ENCODE data around the gene INTS3.

The INTS3 gene

GRCh38 chr1:153682730-153683129 is 45.1 kb upstream of the INTS3 start:
- H3K4me3 ChIP-seq, result no peak overlapping the region
- H3K9me3 ChIP-seq, result no peaks in the 10 kb centered on the region
- no peak overlapping the region for H3K27ac ChIP-seq
- peaks cover 0 to 33% (median 13%) of the 10 kb centered on the region in 4 donors for H3K4me1 ChIP-seq
- DNase-seq, result no peak
- peaks cover 0 to 28% (median 16%) of the 10 kb centered on the region in 3 donors for H3K36me3 ChIP-seq
- intact Hi-C loops (cut with DNase I; ENCODE audit: low total_unique reads), result no loop called here
- TF ChIP-seq CTCF (IDR thresholded peaks at IDR 0.05), result no peak
- no peaks in the 10 kb centered on the region for H3K27me3 ChIP-seq

DNA sequence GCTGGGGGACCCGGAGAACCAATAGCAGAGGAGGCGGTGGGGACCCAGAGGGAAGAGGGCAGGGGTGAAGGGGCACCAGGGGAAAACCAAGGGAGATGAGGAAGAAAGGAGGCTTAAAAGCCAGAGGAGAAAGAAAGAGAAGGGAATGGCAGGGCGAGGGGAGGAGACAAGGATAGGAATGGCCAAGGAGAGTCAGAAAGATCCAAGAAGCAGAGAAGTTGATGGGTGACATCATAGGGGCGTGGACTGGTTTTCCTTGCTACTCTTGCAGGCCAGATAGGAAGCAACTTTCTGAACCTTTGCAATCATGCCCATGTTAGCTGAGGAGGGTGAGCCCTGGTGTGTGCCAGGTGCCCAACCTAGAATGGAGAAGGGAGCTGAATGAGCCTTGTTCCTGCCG is 44.0 kb upstream of the INTS3 start:
- Histone ChIP-seq H3K27me3 (no peaks in the 10 kb centered on the region), H3K36me3 (peaks cover 2 to 36% (median 27%) of the 10 kb centered on the region in 3 donors), H3K9me3 (no peaks in the 10 kb centered on the region), H3K27ac (peak overlapping the region in 1 of 2 donors; percentile 20), H3K4me1 (peaks cover 0 to 26% (median 5%) of the 10 kb centered on the region in 4 donors), H3K4me3 (no peak overlapping the region)
- no peak for TF ChIP-seq CTCF (IDR thresholded peaks at IDR 0.05)
- no peak for DNase-seq
- intact Hi-C loops (cut with DNase I; ENCODE audit: low total_unique reads), result no loop called here

DNA sequence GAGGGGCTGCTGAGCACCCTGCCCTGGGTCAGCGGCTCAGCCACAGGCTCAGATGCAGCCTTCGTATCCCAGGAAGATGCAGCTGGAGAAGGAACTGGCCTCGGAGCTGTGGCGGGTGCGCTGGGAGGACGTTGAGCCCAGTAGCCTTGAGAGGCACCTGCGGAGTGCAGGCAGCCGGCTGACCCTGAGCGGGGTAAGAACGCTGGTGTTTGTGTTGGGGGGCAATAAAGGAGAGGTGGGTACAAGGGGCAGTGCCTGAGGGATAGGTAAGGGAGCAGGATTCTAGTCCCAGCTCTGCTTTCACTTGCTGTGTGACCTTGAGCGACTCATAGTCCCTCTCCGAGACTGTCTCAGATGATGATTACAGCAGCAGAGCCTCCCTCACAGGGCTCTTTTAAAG is 43.0 kb upstream of the INTS3 start:
- no peak overlapping the region for H3K4me3 ChIP-seq
- H3K27me3 ChIP-seq, result no peaks in the 10 kb centered on the region
- no peak for TF ChIP-seq CTCF (IDR thresholded peaks at IDR 0.05)
- H3K27ac ChIP-seq, result no peak overlapping the region
- intact Hi-C loops (cut with DNase I; ENCODE audit: low total_unique reads), result no loop called here
- peaks cover 0 to 17% (median 0%) of the 10 kb centered on the region in 4 donors for H3K4me1 ChIP-seq
- H3K36me3 ChIP-seq, result peaks cover 13 to 46% (median 37%) of the 10 kb centered on the region in 3 donors
- DNase-seq, result no peak
- H3K9me3 ChIP-seq, result no peaks in the 10 kb centered on the region

GRCh38 chr1:153685544-153686340 is 42.1 kb upstream of the INTS3 start:
- H3K27ac ChIP-seq, result no peak overlapping the region
- H3K4me3 ChIP-seq, result no peak overlapping the region
- peaks cover 16 to 51% (median 42%) of the 10 kb centered on the region in 3 donors for H3K36me3 ChIP-seq
- no peak for TF ChIP-seq CTCF (IDR thresholded peaks at IDR 0.05)
- no peak for DNase-seq
- H3K4me1 ChIP-seq, result peaks cover 0 to 10% (median 0%) of the 10 kb centered on the region in 4 donors
- intact Hi-C loops (cut with DNase I; ENCODE audit: low total_unique reads), result no loop called here
- no peaks in the 10 kb centered on the region for H3K9me3 ChIP-seq
- no peaks in the 10 kb centered on the region for H3K27me3 ChIP-seq

- no peak for DNase-seq
- no peak for TF ChIP-seq CTCF (IDR thresholded peaks at IDR 0.05)
- H3K4me1 ChIP-seq, result peaks cover 0 to 4% (median 0%) of the 10 kb centered on the region in 4 donors
- no peaks in the 10 kb centered on the region for H3K27me3 ChIP-seq
- no peak overlapping the region for H3K4me3 ChIP-seq
- no peaks in the 10 kb centered on the region for H3K9me3 ChIP-seq
- intact Hi-C loops (cut with DNase I; ENCODE audit: low total_unique reads), result no loop called here
- H3K36me3 ChIP-seq, result peaks cover 16 to 52% (median 42%) of the 10 kb centered on the region in 3 donors
- H3K27ac ChIP-seq, result no peak overlapping the region
Observed at GRCh38 chr1:153687346-153688125, 40.3 kb upstream of the INTS3 start.

Measured in tibial artery (tissue), 4 donors.